Measurements from ENCODE around the gene VSTM2B.

DNA sequence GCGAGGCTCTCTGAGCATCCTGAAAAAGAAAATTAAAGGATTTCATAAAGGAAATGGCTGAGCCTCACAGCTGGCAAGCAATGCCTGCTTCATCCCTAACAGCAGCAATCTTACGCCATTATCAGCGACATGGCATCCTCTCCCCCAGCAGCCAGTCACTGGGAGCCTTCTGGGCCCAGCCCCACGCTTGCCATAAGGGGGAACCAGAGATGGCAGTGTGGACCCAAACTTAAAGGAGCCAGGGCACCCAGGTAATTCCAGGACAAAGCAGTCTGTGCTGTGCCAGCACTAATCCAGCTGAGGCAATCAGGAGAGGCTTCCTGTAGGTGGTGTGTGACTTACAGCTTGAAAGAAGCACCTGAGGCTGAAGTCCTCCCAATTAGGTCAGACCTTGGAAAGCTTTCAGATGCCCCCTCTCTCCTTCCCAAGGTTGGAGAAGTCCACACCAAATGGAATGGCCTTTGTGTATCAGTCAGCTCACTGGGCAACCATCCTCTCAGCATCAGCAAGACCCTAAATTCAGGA is 10.3 kb downstream of the VSTM2B start:
- TF ChIP-seq TCF12 (IDR thresholded peaks at IDR 0.05) (no peak), JUND (IDR thresholded peaks at IDR 0.05) (no peak), TAF1 (IDR thresholded peaks at IDR 0.05; ENCODE audit: borderline replicate concordance, low read depth, low read length) (no peak), FOXM1 (IDR thresholded peaks at IDR 0.05; ENCODE audit: low read depth) (no peak), POLR2AphosphoS5 (IDR thresholded peaks at IDR 0.05; ENCODE audit: low read depth, low read length) (no peak), EP300 (IDR thresholded peaks at IDR 0.05; ENCODE audit: borderline replicate concordance in 1 of 2, low read depth in 1 of 2, low read length in 1 of 2) (no peak)
- TF ChIP-seq, protein P1, sequence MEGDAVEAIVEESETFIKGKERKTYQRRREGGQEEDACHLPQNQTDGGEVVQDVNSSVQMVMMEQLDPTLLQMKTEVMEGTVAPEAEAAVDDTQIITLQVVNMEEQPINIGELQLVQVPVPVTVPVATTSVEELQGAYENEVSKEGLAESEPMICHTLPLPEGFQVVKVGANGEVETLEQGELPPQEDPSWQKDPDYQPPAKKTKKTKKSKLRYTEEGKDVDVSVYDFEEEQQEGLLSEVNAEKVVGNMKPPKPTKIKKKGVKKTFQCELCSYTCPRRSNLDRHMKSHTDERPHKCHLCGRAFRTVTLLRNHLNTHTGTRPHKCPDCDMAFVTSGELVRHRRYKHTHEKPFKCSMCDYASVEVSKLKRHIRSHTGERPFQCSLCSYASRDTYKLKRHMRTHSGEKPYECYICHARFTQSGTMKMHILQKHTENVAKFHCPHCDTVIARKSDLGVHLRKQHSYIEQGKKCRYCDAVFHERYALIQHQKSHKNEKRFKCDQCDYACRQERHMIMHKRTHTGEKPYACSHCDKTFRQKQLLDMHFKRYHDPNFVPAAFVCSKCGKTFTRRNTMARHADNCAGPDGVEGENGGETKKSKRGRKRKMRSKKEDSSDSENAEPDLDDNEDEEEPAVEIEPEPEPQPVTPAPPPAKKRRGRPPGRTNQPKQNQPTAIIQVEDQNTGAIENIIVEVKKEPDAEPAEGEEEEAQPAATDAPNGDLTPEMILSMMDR (IDR thresholded peaks at IDR 0.05): no peak
